Measurements from ENCODE around the gene ITGBL1.

ITGBL1 gene

DNA sequence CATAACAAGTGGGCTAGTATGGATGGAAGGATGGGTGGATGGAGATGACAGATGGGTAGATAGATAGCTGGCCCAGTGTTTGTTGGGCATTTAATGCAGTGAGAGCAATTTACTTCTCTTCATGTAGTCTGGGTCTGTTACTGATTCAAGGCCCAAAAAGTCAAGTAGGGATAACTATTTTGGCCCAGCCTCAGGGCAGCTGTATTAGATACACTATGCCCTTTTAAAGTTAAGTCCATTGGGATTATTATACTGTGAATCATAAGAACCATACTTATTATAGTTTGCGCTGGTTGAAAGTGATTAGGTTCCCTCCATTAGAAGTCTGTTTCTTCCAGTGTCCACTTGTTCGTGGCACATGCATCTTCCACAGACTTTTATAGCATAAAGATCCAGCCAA is 4.7 kb downstream of the ITGBL1 start:
- no peaks in the 10 kb centered on the region for H3K27me3 ChIP-seq (ENCODE audit: insufficient read depth, poor library complexity, severe bottlenecking)
- DNase-seq (ENCODE audit: low spot score), result no peak
- TF ChIP-seq, protein P1, sequence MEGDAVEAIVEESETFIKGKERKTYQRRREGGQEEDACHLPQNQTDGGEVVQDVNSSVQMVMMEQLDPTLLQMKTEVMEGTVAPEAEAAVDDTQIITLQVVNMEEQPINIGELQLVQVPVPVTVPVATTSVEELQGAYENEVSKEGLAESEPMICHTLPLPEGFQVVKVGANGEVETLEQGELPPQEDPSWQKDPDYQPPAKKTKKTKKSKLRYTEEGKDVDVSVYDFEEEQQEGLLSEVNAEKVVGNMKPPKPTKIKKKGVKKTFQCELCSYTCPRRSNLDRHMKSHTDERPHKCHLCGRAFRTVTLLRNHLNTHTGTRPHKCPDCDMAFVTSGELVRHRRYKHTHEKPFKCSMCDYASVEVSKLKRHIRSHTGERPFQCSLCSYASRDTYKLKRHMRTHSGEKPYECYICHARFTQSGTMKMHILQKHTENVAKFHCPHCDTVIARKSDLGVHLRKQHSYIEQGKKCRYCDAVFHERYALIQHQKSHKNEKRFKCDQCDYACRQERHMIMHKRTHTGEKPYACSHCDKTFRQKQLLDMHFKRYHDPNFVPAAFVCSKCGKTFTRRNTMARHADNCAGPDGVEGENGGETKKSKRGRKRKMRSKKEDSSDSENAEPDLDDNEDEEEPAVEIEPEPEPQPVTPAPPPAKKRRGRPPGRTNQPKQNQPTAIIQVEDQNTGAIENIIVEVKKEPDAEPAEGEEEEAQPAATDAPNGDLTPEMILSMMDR (IDR thresholded peaks at IDR 0.05; ENCODE audit: poor library complexity, severe bottlenecking), result no peak
- H3K36me3 ChIP-seq (ENCODE audit: low read depth), result no peaks in the 10 kb centered on the region
- peak overlapping the region; percentile 98 for H3K27ac ChIP-seq (ENCODE audit: poor library complexity, severe bottlenecking)
- H3K9me3 ChIP-seq (ENCODE audit: severe bottlenecking), result no peaks in the 10 kb centered on the region
- no peak for ATAC-seq (ENCODE audit: low read depth)
- no peak overlapping the region for H3K4me3 ChIP-seq (ENCODE audit: severe bottlenecking)
- H3K4me1 ChIP-seq (ENCODE audit: insufficient read depth, poor library complexity, severe bottlenecking), result peaks cover 35% of the 10 kb centered on the region

DNA sequence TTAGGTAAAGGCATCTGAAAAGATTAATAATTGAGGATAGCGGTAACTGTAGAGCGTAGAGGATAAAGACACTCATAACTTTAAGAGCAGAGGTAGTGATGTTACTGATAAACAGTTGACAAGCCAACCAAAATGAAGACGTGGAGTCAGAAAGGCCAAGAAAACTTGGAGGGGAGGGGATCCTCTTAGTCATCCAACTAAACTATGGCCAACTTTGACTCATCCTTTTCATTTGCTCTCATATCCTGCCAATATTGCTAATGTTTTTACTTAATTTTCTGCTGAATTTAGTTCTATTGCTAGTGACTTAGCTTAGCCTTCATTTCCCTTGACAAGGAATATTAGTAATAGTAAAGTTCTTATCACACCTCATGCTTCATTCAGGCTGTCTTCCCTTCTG is 13.4 kb downstream of the ITGBL1 start:
- TF ChIP-seq, protein P1 (IDR thresholded peaks at IDR 0.05; ENCODE audit: poor library complexity, severe bottlenecking), result no peak
- DNase-seq (ENCODE audit: low spot score) (no peak), ATAC-seq (ENCODE audit: low read depth) (peak; percentile 58; the same call in 2 of the 3 replicates)
- peak overlapping the region; percentile 10 for H3K27ac ChIP-seq (ENCODE audit: poor library complexity, severe bottlenecking)
- H3K9me3 ChIP-seq (ENCODE audit: severe bottlenecking), result no peaks in the 10 kb centered on the region
- no peak overlapping the region for H3K4me3 ChIP-seq (ENCODE audit: severe bottlenecking)
- no peaks in the 10 kb centered on the region for H3K27me3 ChIP-seq (ENCODE audit: insufficient read depth, poor library complexity, severe bottlenecking)
- no peaks in the 10 kb centered on the region for H3K36me3 ChIP-seq (ENCODE audit: low read depth)
- peaks cover 7% of the 10 kb centered on the region for H3K4me1 ChIP-seq (ENCODE audit: insufficient read depth, poor library complexity, severe bottlenecking)

DNA sequence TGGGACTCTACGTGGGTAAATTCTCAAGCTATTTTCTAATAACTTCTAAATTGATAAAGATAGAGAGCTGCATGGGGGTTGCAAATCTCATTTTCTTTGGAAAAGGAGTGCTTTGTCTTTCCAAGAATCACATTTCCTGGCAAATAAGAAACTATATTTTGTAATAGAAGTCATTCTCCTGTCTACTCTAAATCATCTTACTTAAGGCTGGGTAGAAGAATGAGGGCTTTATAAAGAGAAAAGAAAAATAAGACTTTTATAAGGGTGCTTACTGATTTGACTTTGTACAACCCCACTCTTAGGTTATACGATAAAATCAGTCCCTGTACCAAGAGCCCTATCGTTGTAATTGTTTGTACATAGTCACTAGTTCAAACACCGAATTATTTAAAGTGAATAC is 14.9 kb downstream of the ITGBL1 start:
- TF ChIP-seq, protein P1 (IDR thresholded peaks at IDR 0.05; ENCODE audit: poor library complexity, severe bottlenecking), result no peak

DNA sequence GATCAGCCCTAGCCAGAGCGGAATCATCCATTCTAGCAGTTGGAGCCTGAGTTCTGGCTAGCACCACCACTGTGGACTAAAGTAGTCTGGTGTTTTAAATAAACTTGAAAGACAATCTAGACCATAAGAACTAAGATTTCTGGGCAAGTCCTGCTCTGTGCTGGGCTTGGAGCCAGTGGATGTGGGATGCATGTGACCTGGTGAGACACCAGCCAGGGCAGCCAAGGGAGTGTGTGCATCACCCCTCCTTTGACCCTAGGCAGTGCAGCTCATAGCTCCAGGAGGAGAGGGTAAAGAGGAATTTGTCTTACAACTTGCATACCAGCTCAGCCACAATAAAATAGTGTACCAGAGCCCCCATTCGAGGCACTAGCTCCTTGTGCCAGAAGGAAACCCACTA is 21.0 kb downstream of the ITGBL1 start:
- peak; percentile 68 for DNase-seq (ENCODE audit: low spot score)
- no peaks in the 10 kb centered on the region for H3K9me3 ChIP-seq (ENCODE audit: severe bottlenecking)
- H3K4me3 ChIP-seq (ENCODE audit: severe bottlenecking), result no peak overlapping the region
- TF ChIP-seq, protein P1 (IDR thresholded peaks at IDR 0.05; ENCODE audit: poor library complexity, severe bottlenecking), result no peak
- ATAC-seq (ENCODE audit: low read depth), result peak; percentile 93
- no peaks in the 10 kb centered on the region for H3K27me3 ChIP-seq (ENCODE audit: insufficient read depth, poor library complexity, severe bottlenecking)
- H3K36me3 ChIP-seq (ENCODE audit: low read depth), result no peaks in the 10 kb centered on the region
- H3K27ac ChIP-seq (ENCODE audit: poor library complexity, severe bottlenecking), result peak overlapping the region; percentile 17
- peaks cover 8% of the 10 kb centered on the region for H3K4me1 ChIP-seq (ENCODE audit: insufficient read depth, poor library complexity, severe bottlenecking)

More for the DNA sequence above, 14.9 kb downstream of the ITGBL1 start:
- ATAC-seq (ENCODE audit: low read depth), result no peak
- Histone ChIP-seq H3K27me3 (ENCODE audit: insufficient read depth, poor library complexity, severe bottlenecking) (no peaks in the 10 kb centered on the region), H3K4me3 (ENCODE audit: severe bottlenecking) (no peak overlapping the region), H3K36me3 (ENCODE audit: low read depth) (no peaks in the 10 kb centered on the region), H3K9me3 (ENCODE audit: severe bottlenecking) (no peaks in the 10 kb centered on the region), H3K4me1 (ENCODE audit: insufficient read depth, poor library complexity, severe bottlenecking) (peaks cover 7% of the 10 kb centered on the region), H3K27ac (ENCODE audit: poor library complexity, severe bottlenecking) (no peak overlapping the region)
- no peak for DNase-seq (ENCODE audit: low spot score)

DNA sequence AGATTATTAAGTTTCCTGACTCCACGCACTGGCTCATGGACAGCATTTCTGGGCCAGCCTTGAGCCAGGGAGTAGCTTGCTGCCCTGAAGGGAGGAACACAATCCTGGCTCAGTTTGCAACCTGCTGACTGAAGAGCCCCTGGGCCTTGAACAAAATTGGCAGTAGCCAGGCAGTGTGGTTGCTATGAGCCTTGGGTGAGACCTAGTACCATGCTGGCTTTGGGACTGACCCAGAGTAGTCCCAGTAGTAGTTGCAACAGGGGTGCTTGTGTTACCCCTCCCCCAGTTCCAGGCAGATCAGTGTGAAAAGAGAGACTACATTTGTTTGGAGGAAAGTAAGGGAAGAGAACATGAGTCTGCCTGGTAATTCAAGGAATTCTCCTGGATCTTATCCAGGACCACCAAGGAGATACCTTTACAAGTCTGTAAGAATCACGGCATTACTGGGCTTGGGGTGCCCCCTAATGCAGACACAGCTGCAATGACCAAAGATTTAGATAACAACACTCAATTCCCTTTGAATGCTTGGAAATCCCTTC is 22.0 kb downstream of the ITGBL1 start:
- Histone ChIP-seq H3K27me3 (ENCODE audit: insufficient read depth, poor library complexity, severe bottlenecking) (no peaks in the 10 kb centered on the region), H3K9me3 (ENCODE audit: severe bottlenecking) (no peaks in the 10 kb centered on the region), H3K4me1 (ENCODE audit: insufficient read depth, poor library complexity, severe bottlenecking) (peaks cover 8% of the 10 kb centered on the region), H3K27ac (ENCODE audit: poor library complexity, severe bottlenecking) (peak overlapping the region; percentile 17), H3K36me3 (ENCODE audit: low read depth) (no peaks in the 10 kb centered on the region), H3K4me3 (ENCODE audit: severe bottlenecking) (no peak overlapping the region)
- TF ChIP-seq, protein P1 (IDR thresholded peaks at IDR 0.05; ENCODE audit: poor library complexity, severe bottlenecking), result peak; percentile 67
- ATAC-seq (ENCODE audit: low read depth), result peak; percentile 59
- DNase-seq (ENCODE audit: low spot score), result no peak
